Thoracic aorta (tissue), 2 donors: ENCODE measurements around the gene C14orf93. TPM values are rescaled to one million over a fixed set of nuclear protein-coding genes. Genes with fewer than 3 reads are reported as not detected.

ENCODE experiments used
- ATAC-seq: fragments of 150-250 bp; one replicate; pipeline ENCODE4 v1.8.0; 2017; ENCODE audit warnings: low read depth; ENCODE audit not compliant: insufficient number of reproducible peaks, low FRiP score
- DNase-seq: peaks from one replicate; pipeline ENCODE4 v3.0.0-alpha.2; 2020; ENCODE audit warnings: low spot score
- H3K27ac ChIP-seq, 2 donors: fragments of 200-600 bp; sonication (generic); 1 replicate in 1 of 2; 2 replicates in 1 of 2; pipeline ENCODE4 v1.5.1; 2016; ENCODE audit warnings: mild to moderate bottlenecking in 2 of 2, moderate library complexity in 2 of 2
- H3K27me3 ChIP-seq: fragments of 200-600 bp; sonication (generic); replicated peaks from 2 replicates; pipeline ENCODE4 v1.6.0; 2016; ENCODE audit warnings: mild to moderate bottlenecking; ENCODE audit not compliant: insufficient read depth
- H3K36me3 ChIP-seq: fragments of 200-600 bp; sonication (generic); one replicate; pipeline ENCODE4 v1.5.1; 2016
- H3K4me1 ChIP-seq, 2 donors: fragments of 200-600 bp; sonication (generic); 1 replicate in 1 of 2; 2 replicates in 1 of 2; pipeline versions ENCODE4 v1.5.1 to v1.6.0; 2016; ENCODE audit warnings: low read depth in 2 of 2, mild to moderate bottlenecking in 1 of 2; ENCODE audit not compliant: control insufficient read depth in 1 of 2
- H3K4me3 ChIP-seq: fragments of 200-600 bp; sonication (generic); 2 replicates; pipeline ENCODE4 v1.5.1; 2016; ENCODE audit warnings: mild to moderate bottlenecking
- H3K9me3 ChIP-seq: fragments of 200-600 bp; sonication (generic); 2 replicates; pipeline ENCODE4 v1.5.1; 2016
- total RNA-seq, 2 donors: library from RNA; depleted of rRNA; stranded (reverse); fragments of >200 nt; gene quantifications; one replicate each; pipeline versions ENCODE4 v1.1.0 to v1.2.3, GENCODE V29; 2016
- TF ChIP-seq, protein P1 (sequence below): fragments of 200-600 bp; sonication (generic); IDR thresholded peaks from one replicate; pipeline ENCODE4 v1.5.1; 2019; ENCODE audit warnings: antibody characterized with exemption

C14orf93 gene
- total RNA-seq, 2 donors from 2014 or later = 9.3 to 19.7 TPM

DNA sequence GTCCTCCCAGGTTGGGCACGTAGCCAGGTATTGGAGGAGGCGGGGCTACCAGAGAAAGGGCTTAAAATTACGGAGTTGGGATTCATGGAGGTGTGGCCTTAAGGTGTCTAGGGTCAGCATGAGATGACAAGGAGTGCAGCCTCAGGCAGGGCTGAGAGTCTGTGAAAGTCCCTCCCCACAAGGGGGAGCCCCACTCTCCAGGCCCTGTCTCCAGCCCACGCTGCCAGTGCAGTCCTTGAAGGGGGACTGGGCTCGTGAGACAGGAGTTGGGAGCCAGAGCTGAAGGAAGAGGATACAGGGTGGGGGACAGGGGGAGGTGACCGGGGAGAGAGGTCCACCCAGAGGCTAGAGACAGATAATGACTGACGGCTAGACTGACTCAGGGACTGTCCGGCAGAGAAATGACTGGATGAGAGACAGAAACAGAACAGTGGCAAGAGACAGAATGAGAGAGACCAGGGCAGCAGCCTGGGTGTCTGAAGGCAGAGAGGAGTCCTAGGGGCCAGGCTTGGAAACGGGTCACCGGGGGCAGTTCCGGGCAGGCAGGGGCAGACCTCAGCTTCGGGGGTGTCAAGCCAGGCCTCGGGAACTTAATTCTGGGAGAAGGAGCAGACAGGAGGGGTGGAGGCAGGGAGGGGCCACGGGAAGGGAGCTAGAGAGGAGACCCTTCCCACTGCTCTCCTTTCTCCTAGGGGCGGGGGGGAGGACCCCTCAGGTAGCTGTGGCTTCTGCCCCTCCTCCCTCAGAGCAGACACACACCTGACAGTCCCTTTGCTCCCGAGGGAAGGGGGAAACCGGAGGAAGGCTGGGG, 46.4 kb upstream of the C14orf93 start:
- TF ChIP-seq, protein P1, sequence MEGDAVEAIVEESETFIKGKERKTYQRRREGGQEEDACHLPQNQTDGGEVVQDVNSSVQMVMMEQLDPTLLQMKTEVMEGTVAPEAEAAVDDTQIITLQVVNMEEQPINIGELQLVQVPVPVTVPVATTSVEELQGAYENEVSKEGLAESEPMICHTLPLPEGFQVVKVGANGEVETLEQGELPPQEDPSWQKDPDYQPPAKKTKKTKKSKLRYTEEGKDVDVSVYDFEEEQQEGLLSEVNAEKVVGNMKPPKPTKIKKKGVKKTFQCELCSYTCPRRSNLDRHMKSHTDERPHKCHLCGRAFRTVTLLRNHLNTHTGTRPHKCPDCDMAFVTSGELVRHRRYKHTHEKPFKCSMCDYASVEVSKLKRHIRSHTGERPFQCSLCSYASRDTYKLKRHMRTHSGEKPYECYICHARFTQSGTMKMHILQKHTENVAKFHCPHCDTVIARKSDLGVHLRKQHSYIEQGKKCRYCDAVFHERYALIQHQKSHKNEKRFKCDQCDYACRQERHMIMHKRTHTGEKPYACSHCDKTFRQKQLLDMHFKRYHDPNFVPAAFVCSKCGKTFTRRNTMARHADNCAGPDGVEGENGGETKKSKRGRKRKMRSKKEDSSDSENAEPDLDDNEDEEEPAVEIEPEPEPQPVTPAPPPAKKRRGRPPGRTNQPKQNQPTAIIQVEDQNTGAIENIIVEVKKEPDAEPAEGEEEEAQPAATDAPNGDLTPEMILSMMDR = peak; percentile 46
- Histone ChIP-seq H3K36me3 (peaks cover 16% of the 10 kb centered on the region), H3K4me3 (peak overlapping the region; percentile 87), H3K9me3 (no peaks in the 10 kb centered on the region), H3K27ac (no peak overlapping the region), H3K27me3 (no peaks in the 10 kb centered on the region), H3K4me1 (peaks cover 6 to 11% of the 10 kb centered on the region in 2 donors)
- no peak for DNase-seq
- ATAC-seq = no peak

DNA sequence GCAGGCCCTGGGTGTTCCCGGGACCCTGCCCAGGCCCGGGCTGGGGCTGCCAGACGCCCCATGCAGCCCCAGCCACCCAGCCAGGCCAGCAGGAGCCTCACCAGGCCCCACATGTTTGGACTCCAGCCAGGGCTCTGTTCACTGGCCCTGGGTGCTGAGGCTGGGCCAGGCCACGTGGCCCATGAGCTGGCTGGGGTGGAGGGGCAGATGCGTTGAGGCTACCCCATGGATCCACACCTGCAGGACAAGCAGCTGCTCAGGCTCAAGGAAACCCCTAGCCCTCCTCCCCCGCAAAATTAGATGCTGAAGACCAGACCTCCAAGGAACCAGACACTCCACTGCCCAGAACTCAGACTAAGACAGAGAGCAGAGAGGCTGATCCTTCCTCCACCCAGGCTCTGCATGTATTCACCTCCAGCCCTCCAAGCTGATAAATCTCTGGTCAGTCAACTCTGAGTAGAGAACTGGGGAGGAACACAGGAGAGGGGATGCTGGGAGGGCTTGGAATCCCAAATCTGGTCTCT, 45.7 kb upstream of the C14orf93 start:
- peaks cover 6 to 11% of the 10 kb centered on the region in 2 donors for H3K4me1 ChIP-seq
- TF ChIP-seq, protein P1 = no peak
- no peak for DNase-seq
- H3K36me3 ChIP-seq = peaks cover 9% of the 10 kb centered on the region
- H3K27me3 ChIP-seq = no peaks in the 10 kb centered on the region
- no peak overlapping the region for H3K4me3 ChIP-seq
- no peaks in the 10 kb centered on the region for H3K9me3 ChIP-seq
- H3K27ac ChIP-seq = no peak overlapping the region
- ATAC-seq = no peak

DNA sequence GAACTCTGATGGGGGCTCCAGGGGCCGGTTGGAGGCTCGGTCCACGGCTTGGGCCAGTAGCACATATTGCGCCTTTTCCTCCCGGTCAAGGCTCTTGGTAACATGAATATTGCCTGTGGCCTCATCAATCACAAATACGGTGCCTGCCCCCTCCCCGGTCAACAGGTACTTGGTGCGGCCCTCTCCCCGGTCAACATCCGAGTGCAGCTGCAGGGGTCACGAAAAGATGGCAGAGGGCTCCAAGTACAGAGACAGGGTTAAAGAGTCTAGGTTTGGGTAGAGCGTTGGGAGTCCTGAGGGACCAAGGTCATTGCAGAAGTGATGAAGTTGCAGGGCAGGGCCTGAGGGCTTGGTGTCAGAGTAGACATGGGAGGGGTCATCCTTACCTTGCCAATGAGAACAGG, 45.2 kb upstream of the C14orf93 start:
- no peak for DNase-seq
- Histone ChIP-seq H3K4me1 (peaks cover 6 to 11% of the 10 kb centered on the region in 2 donors), H3K36me3 (peaks cover 6% of the 10 kb centered on the region), H3K4me3 (no peak overlapping the region), H3K27me3 (no peaks in the 10 kb centered on the region), H3K27ac (no peak overlapping the region), H3K9me3 (no peaks in the 10 kb centered on the region)
- TF ChIP-seq, protein P1 = no peak
- no peak for ATAC-seq

DNA sequence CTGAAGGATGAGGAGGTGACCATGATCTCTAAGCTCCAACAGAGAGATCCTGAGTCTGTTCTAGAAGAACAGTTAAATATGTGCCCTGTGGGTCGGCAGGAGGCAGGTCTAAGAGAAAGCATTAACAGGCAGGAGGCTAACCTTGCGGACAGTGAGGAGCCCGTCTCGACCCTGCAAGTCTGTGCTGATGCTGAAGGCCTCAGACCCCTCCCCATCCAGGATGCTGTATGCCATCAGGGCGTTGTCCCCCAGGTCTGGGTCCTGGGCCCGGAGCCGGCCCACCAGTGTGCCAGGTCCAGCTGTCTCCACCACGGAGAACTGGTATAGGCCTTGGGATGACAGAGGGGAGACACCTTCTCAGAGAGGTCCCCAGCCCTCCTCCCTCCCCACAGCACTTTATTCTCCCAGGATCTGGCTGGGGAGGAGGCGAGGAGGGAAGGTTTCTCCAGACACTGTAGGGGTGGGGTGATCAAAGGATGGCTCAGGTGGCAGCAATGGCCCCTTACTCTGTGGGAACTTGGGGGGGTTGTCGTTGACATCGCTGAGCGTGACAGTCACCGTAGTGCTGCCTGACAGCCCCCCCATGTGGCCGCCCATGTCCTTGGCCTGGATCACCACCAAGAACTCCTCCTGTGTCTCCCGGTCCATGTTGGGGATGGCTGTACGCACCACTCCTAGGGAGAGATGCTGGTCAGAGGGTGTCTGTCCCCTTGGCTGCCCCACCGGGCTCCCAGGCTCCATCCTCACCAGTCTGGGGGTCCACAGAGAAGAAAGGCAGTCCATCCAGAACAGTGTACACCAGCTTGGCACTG, 44.3 kb upstream of the C14orf93 start:
- TF ChIP-seq, protein P1 = no peak
- DNase-seq = no peak
- no peaks in the 10 kb centered on the region for H3K9me3 ChIP-seq
- H3K36me3 ChIP-seq = peaks cover 2% of the 10 kb centered on the region
- peaks cover 6 to 11% of the 10 kb centered on the region in 2 donors for H3K4me1 ChIP-seq
- ATAC-seq = no peak
- no peak overlapping the region for H3K4me3 ChIP-seq
- no peak overlapping the region for H3K27ac ChIP-seq
- no peaks in the 10 kb centered on the region for H3K27me3 ChIP-seq

DNA sequence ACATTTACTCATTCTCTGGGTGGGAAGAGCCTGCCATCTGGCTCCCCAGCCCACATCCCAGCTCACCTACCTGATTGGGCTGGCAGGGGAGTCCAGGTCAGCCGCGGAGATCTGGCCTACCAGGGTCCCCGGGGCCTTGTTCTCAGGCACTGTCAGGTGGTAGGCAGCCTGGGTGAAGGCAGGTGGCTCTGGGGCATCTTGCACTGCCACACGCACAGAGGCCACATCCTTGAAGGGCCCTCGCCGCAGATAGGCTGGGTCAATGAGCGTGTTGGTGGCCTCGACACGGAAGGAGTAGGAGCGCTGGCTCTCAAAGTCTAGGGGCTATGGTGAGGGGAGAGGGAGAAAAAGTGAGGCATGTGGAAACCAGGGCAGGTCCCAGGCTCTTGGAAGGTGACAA, 43.5 kb upstream of the C14orf93 start:
- no peak for DNase-seq
- no peak for ATAC-seq

More for the DNA sequence above, 43.5 kb upstream of the C14orf93 start:
- Histone ChIP-seq H3K9me3 (no peaks in the 10 kb centered on the region), H3K27ac (no peak overlapping the region), H3K4me1 (peaks cover 6 to 11% of the 10 kb centered on the region in 2 donors), H3K27me3 (no peaks in the 10 kb centered on the region), H3K4me3 (no peak overlapping the region), H3K36me3 (no peaks in the 10 kb centered on the region)
- TF ChIP-seq, protein P1 = no peak
